NOMO-1 treated with dmso at 0.1 percent for 144 hours (cell line): Measurements from ENCODE around the gene APP.
"Not testable (repeated sequence)": the region's sequence is repeated elsewhere in the genome, so short reads cannot be mapped to it uniquely, and the experiment has no call there.

Experiments
- DNase-seq: peaks from one replicate; lab custom pipeline; 2025; ENCODE audit not compliant: unreplicated experiment; lab: John Stamatoyannopoulos, UW

The APP gene

GRCh38 chr21:26165331-26165730 is 5.2 kb downstream of the APP start:
- no peak for DNase-seq

- no peak for DNase-seq
These were observed 6.3 kb downstream of the APP start for GRCh38 chr21:26164311-26164710.

- no peak for DNase-seq
These were observed 8.5 kb downstream of the APP start for GRCh38 chr21:26162081-26162480.

GRCh38 chr21:26159869-26160268 is 10.7 kb downstream of the APP start:
- no peak for DNase-seq

- DNase-seq = no peak
These were observed 12.8 kb downstream of the APP start for GRCh38 chr21:26157801-26158200.

GRCh38 chr21:26154753-26155152 is 15.8 kb downstream of the APP start:
- no peak for DNase-seq

GRCh38 chr21:26153758-26154157 is 16.8 kb downstream of the APP start:
- DNase-seq = no peak

DNA sequence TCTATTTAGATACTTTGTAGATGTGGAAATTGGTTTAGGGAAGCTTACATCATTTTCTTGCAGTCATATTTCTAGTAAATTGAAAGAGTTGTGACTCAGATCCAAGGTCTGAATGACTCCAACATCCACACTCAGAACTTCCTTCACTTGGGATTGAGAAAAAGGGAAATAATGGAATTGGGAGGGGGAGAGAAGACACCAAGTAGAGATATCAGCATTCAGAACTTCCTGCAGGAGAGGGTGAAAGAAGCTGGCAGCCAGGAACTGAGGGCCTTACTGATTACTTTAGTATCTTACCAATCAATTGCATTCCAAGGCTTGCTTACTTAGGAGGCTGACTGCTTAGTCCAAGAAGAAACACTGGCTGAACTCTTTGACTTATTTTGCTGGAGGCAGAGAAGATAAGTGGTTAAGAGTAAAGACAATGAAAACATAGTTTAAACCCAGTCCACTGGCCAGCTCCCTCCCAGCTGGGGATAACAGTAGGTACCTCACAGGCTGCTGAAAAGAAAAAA is 21.7 kb downstream of the APP start:
- no peak for DNase-seq

- no peak for DNase-seq
These were observed 22.3 kb downstream of the APP start for GRCh38 chr21:26148071-26148839.

- DNase-seq = no peak
These were observed 23.0 kb downstream of the APP start for GRCh38 chr21:26147535-26147934.

GRCh38 chr21:26146681-26147080 is 23.9 kb downstream of the APP start:
- DNase-seq = no peak

- no peak for DNase-seq
These were observed 26.5 kb downstream of the APP start for GRCh38 chr21:26144031-26144430.

- DNase-seq = no peak
These were observed 28.2 kb downstream of the APP start for GRCh38 chr21:26142363-26142762.

- DNase-seq = no peak
These were observed 29.6 kb downstream of the APP start for GRCh38 chr21:26140926-26141325.

DNA sequence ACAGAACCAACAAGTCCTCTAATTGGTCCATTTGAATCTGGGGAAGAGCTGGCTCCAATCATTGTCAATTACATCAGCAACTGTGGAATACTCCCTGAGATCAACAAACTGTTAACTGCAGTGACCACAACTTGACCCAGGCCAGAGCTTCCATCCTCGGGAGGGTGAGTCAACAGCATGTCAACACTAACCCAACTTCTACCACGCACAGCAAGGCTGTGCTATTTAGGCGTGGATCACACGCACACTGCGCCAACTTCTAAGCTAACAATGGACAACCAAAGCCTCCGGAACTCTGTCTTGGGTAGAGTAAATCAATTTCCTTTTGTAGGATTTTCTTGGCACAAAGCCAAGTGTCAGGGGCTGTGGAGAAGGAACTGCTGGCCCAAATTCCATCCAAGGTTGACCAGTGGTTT is 30.4 kb downstream of the APP start:
- no peak for DNase-seq

DNA sequence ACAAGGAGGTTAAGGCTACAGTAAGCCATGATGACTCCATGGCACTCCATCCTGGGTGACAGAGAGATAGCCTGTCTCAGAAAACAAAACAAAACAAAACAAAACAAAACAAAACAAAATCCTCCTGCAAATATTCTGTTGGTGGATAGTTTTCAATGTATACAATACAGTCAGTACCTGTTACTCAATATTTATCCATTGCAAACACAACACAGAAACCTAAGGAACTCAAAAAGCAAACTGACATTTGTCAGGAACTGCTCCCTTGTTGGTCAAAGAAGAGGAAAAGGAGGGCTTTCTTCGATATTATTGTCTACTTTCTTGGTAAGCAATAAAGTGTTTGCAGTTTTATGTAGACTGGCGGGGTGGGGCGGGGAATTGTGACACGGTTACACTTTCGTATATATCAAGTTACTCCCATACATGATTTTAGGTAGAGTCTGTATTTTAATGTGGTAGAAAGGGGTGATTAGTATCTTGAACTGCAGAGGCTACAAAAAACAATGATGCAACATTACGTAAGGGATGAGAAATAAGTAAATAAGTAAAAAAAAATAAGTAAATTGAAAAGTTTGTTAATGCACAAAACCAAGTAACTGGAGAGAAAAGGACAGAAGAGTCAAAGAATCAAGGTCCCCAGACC is 31.8 kb downstream of the APP start:
- no peak for DNase-seq

- DNase-seq = no peak
These were observed 33.0 kb downstream of the APP start for GRCh38 chr21:26137379-26138060.

DNA sequence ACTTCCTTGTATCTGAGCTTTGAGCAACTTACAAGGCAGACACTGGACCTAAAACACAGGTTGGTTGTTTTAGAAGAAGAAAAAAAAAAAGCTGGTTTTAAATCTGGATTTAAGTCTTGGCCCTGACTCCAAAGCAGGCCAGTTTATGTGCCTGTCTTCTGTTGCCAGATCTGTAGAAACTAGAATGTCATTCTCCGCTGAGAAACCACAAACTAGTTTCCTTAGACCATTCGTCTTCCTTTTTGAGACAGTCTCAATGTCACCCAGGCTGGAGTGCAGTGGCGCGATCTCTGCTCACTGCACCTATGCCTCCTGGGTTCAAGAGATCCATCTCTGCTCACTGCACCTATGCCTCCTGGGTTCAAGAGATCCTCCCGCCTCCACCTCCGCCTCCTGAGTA is 33.9 kb downstream of the APP start:
- no peak for DNase-seq

- no peak for DNase-seq
These were observed 35.0 kb downstream of the APP start for GRCh38 chr21:26135520-26135919.

DNA sequence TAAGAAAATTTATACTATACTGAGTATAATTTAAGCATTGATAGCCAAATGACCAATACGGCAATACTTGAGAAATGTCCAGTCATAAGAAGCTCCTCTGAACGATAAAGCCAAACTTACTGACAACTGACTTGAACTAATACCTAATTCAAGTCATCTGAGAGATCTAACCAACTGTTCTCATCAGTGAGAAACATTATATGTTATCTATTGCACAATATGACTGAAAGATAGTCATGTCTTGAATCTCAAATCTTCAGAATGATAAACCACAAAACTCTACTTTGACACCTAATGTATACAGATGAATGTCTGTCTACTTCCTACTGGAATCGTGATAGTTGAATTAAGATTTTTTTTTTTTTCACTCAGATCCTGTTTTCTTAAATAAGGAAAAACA is 39.0 kb downstream of the APP start:
- no peak for DNase-seq

DNA sequence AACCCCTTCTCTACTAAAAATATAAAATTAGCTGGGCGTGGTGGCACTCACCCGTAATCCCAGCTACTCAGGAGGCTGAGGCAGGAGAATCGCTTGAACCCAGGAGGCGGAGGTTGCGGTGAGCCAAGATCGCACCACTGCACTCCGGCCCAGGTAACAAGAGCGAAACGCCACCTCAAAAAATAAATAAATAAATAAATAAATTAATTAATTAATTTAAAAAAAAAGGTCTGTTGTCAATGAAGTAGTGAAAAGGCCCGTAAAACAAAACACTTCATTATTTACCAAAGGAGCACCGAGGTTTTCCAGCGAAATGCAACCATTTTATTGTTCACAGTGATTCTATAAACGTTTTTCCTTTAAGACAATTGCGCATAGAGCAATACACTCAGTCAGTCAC is 39.5 kb downstream of the APP start:
- not testable (repeated sequence) for DNase-seq
